ENCODE results near the gene AFF3.

- TF ChIP-seq MAX (IDR thresholded peaks at IDR 0.05) (no peak), TAF1 (conservative IDR thresholded peaks at IDR 0.05) (no peak), ZBTB33 (IDR thresholded peaks at IDR 0.05) (no peak), CTCF (IDR thresholded peaks at IDR 0.05; ENCODE audit: low read depth, low read length, missing input control) (no peak), RAD21 (IDR thresholded peaks at IDR 0.05) (no peak), REST (IDR thresholded peaks at IDR 0.05) (no peak), SP1 (IDR thresholded peaks at IDR 0.05) (no peak), ATF3 (IDR thresholded peaks at IDR 0.05) (no peak), YY1 (IDR thresholded peaks at IDR 0.05) (no peak), EGR1 (IDR thresholded peaks at IDR 0.05; ENCODE audit: low read depth in 2 of 2) (no peak), NR2F2 (IDR thresholded peaks at IDR 0.05) (no peak)
These were observed 604.4 kb downstream of the AFF3 start for GRCh38 chr2:99537910-99538485.

Data from liver (tissue), 3 donors.